HepG2 (cell line): ENCODE measurements around the gene EFNA2. TPM values are rescaled to one million over a fixed set of nuclear protein-coding genes. Genes with fewer than 3 reads are reported as not detected.

ENCODE experiments used
- ARHGAP35 ChIP-seq: sonication (generic); formaldehyde crosslinking; IDR thresholded peaks from 2 replicates; pipeline ENCODE4 v1.9.0; 2022; ENCODE audit warnings: mild to moderate bottlenecking, inconsistent platforms, moderate library complexity, missing genetic modification reagents, borderline replicate concordance
- CBX1 ChIP-seq: IDR thresholded peaks from one replicate; pipeline ENCODE4 v1.6.1; 2016; ENCODE audit warnings: antibody characterized with exemption, low read depth
- CBX5 ChIP-seq: sonication (generic); formaldehyde crosslinking; IDR thresholded peaks from 2 replicates; pipeline ENCODE4 v1.4.0; 2020; ENCODE audit warnings: missing genetic modification reagents, borderline replicate concordance
- GMEB1 ChIP-seq: sonication (generic); formaldehyde crosslinking; IDR thresholded peaks from 2 replicates; pipeline ENCODE4 v1.5.1; 2020; ENCODE audit warnings: missing genetic modification reagents, mild to moderate bottlenecking, borderline replicate concordance
- KLF12 ChIP-seq: sonication (generic); formaldehyde crosslinking; IDR thresholded peaks from 2 replicates; pipeline ENCODE4 v1.4.0; 2020; ENCODE audit warnings: missing genetic modification reagents, borderline replicate concordance
- MED13 ChIP-seq: sonication (generic); formaldehyde crosslinking; IDR thresholded peaks from 2 replicates; pipeline ENCODE4 v1.5.0; 2020; ENCODE audit warnings: missing genetic modification reagents
- MXD1 ChIP-seq: sonication (generic); formaldehyde crosslinking; IDR thresholded peaks from 2 replicates; pipeline ENCODE4 v1.4.0; 2020; ENCODE audit warnings: mild to moderate bottlenecking, missing genetic modification reagents
- PRMT3 ChIP-seq: sonication (generic); formaldehyde crosslinking; IDR thresholded peaks from 2 replicates; pipeline ENCODE4 v1.8.1; 2022; ENCODE audit warnings: low read depth, mild to moderate bottlenecking, moderate library complexity, missing genetic modification reagents, borderline replicate concordance
- SIX4 ChIP-seq: sonication (generic); formaldehyde crosslinking; IDR thresholded peaks from 2 replicates; pipeline ENCODE4 v1.4.0; 2020; ENCODE audit warnings: missing genetic modification reagents
- STAT5B ChIP-seq: sonication (generic); formaldehyde crosslinking; IDR thresholded peaks from 2 replicates; pipeline ENCODE4 v1.4.0; 2020; ENCODE audit warnings: missing genetic modification reagents
- ZNF230 ChIP-seq: sonication (generic); formaldehyde crosslinking; IDR thresholded peaks from 2 replicates; pipeline ENCODE4 v1.4.0; 2020; ENCODE audit warnings: mild to moderate bottlenecking, missing genetic modification reagents
- ZNF432 ChIP-seq: sonication (generic); formaldehyde crosslinking; IDR thresholded peaks from 2 replicates; pipeline ENCODE4 v1.5.0; 2020; ENCODE audit warnings: missing genetic modification reagents, mild to moderate bottlenecking, borderline replicate concordance
- ZNF496 ChIP-seq: sonication (generic); formaldehyde crosslinking; IDR thresholded peaks from 2 replicates; pipeline ENCODE4 v1.8.1; 2023; ENCODE audit warnings: mild to moderate bottlenecking, moderate library complexity, missing genetic modification reagents; ENCODE audit not compliant: insufficient replicate concordance
- ZNF589 ChIP-seq: sonication (generic); formaldehyde crosslinking; conservative IDR thresholded peaks from 2 replicates; pipeline ENCODE4 v1.8.0; 2022; ENCODE audit warnings: mild to moderate bottlenecking, moderate library complexity, missing genetic modification reagents
- ZNF703 ChIP-seq: sonication (generic); formaldehyde crosslinking; IDR thresholded peaks from 2 replicates; pipeline ENCODE4 v1.5.1; 2020; ENCODE audit warnings: missing genetic modification reagents, mild to moderate bottlenecking, moderate library complexity, borderline replicate concordance
- ZNF720 ChIP-seq: sonication (generic); formaldehyde crosslinking; IDR thresholded peaks from 2 replicates; pipeline ENCODE4 v1.4.0; 2020; ENCODE audit warnings: missing genetic modification reagents
- ZNF770 ChIP-seq: sonication (generic); formaldehyde crosslinking; IDR thresholded peaks from 2 replicates; pipeline ENCODE4 v1.5.0; 2020; ENCODE audit warnings: mild to moderate bottlenecking, missing genetic modification reagents
- ZNF841 ChIP-seq: sonication (generic); formaldehyde crosslinking; IDR thresholded peaks from 2 replicates; pipeline ENCODE4 v1.8.1; 2023; ENCODE audit warnings: missing genetic modification reagents, borderline replicate concordance
- polyA plus RNA-seq, 8 experiments: library from polyadenylated mRNA; depleted of rRNA in 3 of 8; stranded (reverse) in 7 of 8; unstranded in 1 of 8; fragments of >200 nt; fragmentation: Illumina TruSeq in 4 of 8; extraction: Trizol in 4 of 8; gene quantifications; 2 replicates each; pipeline versions ENCODE4 v1.2.1 to v1.2.3, GENCODE V29; 2011 to 2016; ENCODE audit warnings: low read depth in 4 of 8, missing spikeins in 1 of 8, mixed read lengths in 1 of 8; ENCODE audit not compliant: insufficient read depth in 1 of 8
- total RNA-seq, 5 experiments: library from RNA; depleted of rRNA; stranded (reverse); fragments of >200 nt; fragmentation: Illumina TruSeq; extraction: Trizol; gene quantifications; 2 replicates each; pipeline ENCODE4 v1.2.3, GENCODE V29; 2016; ENCODE audit warnings: low read depth in 1 of 5
- TF ChIP-seq, protein P1 (sequence below): sonication (generic); formaldehyde crosslinking; IDR thresholded peaks from 2 replicates; pipeline ENCODE4 v1.5.1; 2020; ENCODE audit warnings: missing genetic modification reagents, mild to moderate bottlenecking, borderline replicate concordance
- TF ChIP-seq, protein P2 (sequence below): IDR thresholded peaks from 2 replicates; pipeline ENCODE4 v1.6.1; 2016; ENCODE audit warnings: missing compliant biosample characterization, missing genetic modification reagents, borderline replicate concordance

Gene EFNA2
- total and polyA plus RNA-seq, 2 of the 13 experiments (the other 11 are each of a cell fraction or from before 2014, with no cell fraction given): 6.0 to 9.9 TPM

DNA sequence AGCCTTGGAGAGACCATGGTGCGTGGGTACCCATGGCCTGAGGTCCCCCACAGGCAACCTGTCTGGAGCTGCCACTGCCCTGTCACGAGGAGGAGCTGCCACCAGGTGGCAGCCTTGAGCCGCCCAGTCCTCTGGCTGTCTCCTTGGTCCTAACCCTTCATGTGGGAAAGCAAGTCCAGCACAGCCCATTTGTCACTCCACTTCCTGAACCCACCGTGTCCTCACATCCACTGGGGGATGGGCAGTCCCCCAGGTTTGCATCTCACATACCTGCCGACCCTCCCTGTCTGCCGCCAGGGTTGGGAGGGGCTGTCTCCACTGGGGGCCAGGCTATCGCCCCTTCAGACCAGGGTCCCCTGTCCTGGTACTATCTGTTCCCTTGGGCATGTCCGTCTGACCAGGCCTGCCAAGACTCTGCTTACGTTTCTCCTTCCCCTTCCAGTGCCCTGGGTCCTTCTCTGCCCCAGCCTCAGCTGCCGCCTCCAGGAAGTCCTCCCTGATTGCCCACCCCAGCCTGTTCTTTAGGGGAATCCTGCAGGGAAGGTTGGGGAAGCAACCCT lies 5.8 kb upstream of the EFNA2 start (continued):
- TF ChIP-seq ZNF432 (no peak), GMEB1 (CRISPR knock-in tag) (no peak), SIX4 (CRISPR knock-in tag) (no peak), KLF12 (CRISPR knock-in tag) (no peak), ZNF841 (no peak), ZNF230 (CRISPR knock-in tag) (no peak), STAT5B (no peak), PRMT3 (CRISPR knock-in tag) (no peak), ZNF703 (CRISPR knock-in tag) (no peak), ZNF496 (CRISPR knock-in tag) (no peak), MXD1 (CRISPR knock-in tag) (no peak), ZNF589 (no peak), CBX5 (CRISPR knock-in tag) (0 out of 2 replicates have a peak, but pooled peaks have one; percentile 32), MED13 (CRISPR knock-in tag) (no peak), ZNF770 (CRISPR knock-in tag) (no peak), ARHGAP35 (CRISPR knock-in tag) (no peak), ZNF720 (CRISPR knock-in tag) (no peak), CBX1 (peak; percentile 23)
- TF ChIP-seq, protein P1, sequence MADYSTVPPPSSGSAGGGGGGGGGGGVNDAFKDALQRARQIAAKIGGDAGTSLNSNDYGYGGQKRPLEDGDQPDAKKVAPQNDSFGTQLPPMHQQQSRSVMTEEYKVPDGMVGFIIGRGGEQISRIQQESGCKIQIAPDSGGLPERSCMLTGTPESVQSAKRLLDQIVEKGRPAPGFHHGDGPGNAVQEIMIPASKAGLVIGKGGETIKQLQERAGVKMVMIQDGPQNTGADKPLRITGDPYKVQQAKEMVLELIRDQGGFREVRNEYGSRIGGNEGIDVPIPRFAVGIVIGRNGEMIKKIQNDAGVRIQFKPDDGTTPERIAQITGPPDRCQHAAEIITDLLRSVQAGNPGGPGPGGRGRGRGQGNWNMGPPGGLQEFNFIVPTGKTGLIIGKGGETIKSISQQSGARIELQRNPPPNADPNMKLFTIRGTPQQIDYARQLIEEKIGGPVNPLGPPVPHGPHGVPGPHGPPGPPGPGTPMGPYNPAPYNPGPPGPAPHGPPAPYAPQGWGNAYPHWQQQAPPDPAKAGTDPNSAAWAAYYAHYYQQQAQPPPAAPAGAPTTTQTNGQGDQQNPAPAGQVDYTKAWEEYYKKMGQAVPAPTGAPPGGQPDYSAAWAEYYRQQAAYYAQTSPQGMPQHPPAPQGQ: no peak
- TF ChIP-seq, protein P2, sequence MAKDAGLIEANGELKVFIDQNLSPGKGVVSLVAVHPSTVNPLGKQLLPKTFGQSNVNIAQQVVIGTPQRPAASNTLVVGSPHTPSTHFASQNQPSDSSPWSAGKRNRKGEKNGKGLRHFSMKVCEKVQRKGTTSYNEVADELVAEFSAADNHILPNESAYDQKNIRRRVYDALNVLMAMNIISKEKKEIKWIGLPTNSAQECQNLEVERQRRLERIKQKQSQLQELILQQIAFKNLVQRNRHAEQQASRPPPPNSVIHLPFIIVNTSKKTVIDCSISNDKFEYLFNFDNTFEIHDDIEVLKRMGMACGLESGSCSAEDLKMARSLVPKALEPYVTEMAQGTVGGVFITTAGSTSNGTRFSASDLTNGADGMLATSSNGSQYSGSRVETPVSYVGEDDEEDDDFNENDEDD (CRISPR knock-in tag): 0 out of 2 replicates have a peak, but pooled peaks have one; percentile 27
